Activated T-cell treated with anti-CD3 and anti-CD28 coated beads, Interleukin-2, amount 50 U/mL, for 48 hours (primary cell): ENCODE measurements around the gene SH2D4B.

Experiments
- DNase-seq, 2 experiments: peaks; one replicate each; pipeline ENCODE4 v3.0.0-alpha.2; 2020

SH2D4B gene

DNA sequence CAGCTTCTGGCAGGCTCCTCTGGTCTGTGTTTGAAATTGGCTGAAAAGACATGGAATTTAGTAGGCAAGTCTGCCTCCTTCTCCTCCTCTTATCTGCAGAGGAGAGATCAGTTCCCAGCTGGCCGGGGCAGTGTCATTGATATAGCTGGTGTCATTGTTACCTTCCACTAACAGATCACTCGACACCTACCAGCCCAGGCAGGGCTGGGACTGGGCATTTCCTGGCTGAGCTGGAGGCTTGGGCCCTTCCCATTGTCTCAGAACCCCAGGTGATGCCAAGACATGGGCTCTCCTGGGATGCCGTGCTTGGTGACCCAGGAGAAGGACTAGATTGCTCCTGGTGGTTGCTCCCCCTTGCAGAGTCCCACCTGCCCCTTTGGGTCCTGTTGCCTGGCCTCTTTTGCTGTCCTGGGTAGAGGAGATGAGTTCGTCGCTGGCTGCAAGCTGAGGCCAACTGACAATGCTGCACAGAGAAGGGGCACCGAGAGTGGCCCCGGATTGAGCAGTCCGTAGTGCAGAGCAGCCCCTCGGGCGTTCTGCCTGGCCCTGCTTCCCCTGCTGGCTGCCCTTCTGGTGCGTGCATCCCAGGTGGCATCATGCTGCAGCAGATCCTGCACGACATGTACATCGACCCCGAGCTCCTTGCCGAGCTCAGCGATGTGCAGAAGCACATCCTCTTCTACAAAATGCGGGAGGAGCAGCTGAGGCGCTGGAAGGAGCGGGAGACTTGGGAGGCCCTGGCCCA is at the start of gene SH2D4B:
TSS of gene SH2D4B (plus strand) at position 167 of the 745 bp plus-strand sequence. CDS start at position 597, 430 bp downstream.
- peak; percentile 14 to 16 for DNase-seq

DNA sequence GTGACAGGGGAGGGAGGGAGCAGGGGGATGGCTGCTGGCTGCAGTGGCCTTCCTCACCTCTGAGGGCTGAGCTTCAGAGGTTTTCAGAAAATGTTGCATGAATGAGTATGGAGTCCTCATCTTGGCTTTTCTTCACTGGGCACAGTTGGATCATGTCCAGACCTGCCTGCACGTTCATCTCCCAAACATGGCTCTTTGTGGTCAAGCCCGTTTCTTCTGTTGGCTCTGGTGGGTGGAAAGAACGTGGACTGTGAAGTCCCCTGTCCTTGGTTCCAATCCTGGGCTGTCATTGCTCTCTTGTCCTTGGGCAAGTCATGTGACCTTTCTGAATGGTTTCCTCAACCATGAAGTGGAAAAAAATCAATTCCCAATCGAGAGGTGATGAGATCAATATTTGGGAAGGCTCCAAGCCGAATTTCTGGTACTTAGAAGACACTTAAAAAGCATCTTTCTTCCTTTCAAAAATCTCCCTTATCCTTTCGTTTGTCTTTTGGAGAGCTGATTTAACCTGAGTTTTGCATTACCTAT is 49.1 kb upstream of the SH2D4B start:
- no peak for DNase-seq

DNA sequence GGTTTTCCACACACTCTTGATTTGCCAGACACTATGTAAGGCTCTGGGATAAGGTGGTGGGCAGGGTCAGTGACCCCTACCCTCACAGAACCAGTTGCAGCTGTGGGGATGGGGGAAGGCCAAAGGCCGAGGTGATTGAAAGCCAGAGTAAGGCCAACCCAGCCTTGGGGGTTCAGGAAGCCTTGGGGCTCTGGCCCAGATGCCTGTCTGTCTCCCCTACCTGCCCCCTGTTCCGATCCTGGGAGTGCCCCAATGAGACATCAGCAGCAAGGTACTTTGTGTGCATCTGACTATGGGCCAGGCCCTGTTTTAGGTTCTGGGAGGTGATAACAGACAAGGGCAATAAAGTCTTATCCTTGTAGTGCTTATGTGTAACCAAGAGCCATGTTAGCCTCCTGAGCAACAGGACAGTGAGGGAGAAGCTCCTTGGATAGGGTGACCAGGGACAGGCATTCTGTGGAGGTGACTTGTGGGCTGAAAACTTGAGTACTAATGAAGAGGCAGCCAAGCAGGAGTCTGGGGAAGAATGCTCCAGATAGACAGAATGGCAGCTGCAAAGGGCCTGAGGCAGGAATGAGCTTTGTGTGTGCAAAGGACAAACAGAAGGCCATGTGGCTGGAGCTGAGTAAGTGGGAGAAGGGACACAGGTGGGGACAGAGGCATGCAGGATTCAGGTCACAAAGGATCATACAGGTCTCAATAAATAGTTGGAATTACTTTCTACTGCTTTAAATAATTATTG is 48.2 kb upstream of the SH2D4B start:
- no peak for DNase-seq

DNA sequence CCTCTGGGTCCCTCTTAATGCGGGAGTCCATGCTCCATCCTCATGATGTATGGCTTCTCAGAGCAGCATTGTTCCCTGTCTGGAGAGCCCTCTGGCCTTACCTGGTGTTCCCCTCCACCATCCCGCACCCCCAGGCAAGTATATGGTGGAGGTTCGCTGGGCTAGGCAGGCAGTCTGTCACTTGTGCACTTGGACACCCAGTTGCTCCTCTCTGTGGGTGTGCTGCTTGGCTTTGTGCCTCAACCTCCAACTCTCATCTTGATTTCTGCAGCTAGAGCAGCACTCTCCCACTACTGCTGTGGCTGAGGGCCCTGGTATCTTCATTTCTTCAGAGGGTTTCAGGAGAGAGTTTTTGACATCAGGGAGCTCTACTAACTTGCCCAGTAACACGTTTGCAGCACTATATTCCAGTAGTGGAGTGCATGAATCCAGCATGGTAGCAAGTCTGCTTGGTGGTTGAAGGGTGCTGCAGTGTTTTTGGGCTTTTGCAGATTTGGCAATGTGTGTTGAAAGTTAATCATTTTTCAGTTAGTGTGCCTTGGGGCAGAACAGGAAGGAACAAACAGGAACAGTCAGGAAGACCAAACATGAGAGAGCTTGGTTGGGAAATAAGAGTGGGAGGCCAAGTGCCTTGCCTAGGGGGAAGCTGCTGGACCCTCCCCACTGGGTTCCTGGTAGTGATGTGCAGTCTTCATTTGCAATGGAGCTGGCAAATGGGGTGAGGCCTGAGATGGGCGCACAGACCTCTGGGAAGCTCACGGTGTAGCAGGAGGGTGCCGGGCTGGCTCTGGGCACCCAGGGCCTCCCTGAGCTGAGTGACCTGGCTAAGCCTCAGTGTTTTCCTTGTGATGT is 46.2 kb upstream of the SH2D4B start:
- no peak for DNase-seq

DNA sequence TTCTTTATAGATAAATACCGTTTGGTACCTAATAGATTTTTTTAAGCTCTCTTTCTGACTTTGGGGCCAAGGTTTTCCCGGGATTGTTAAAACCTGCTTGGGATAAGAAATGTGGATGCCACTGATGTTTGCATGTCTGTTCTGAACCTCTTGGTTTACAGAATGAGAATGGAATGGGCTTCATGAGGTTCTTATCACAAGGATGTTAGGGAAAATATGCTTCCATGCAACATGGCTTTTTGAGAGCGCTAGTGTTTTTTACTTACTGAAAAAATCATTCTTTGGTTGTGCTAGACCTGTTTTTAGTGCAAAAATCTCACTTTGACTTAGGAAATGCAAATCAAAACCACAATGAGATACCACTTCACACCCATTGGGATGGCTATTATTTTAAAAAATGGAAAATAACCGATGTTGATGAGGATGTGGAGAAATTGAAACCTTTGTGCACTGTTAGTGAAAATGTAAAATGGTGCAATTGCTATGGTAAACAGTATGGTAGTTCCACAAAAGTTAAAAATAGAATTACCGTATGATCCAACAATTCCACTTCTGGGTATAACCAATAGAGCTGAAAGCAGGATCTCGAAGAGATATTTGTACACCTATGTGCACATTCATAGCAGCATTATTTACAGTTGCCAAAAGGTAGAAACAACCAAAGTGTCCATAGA is 44.7 kb upstream of the SH2D4B start:
- DNase-seq, result no peak

DNA sequence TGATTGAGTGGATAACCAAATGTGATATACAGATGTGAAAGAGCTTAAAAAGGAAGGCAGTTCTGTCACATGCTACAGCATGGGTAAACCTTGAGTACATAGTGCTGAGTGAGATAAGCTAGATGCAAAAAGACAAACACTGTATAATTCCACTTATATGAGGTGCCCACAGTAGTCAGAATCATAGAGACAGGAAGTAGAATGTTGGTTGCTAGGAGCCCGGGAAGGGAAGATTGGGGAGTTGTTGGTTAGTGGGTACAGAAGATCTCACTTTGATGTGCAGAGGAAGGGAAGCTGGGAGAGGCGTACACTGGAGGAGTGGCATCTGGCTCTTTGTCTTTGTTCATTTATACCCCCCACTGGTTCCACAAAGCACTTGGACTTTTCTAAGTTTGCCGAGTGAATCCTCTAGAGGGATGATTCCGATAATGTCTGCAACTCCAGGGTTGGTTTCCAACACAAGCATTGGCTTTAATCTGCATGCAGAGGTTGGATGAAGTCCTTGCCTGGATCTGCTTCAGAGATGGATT is 44.1 kb upstream of the SH2D4B start:
- DNase-seq, result no peak

DNA sequence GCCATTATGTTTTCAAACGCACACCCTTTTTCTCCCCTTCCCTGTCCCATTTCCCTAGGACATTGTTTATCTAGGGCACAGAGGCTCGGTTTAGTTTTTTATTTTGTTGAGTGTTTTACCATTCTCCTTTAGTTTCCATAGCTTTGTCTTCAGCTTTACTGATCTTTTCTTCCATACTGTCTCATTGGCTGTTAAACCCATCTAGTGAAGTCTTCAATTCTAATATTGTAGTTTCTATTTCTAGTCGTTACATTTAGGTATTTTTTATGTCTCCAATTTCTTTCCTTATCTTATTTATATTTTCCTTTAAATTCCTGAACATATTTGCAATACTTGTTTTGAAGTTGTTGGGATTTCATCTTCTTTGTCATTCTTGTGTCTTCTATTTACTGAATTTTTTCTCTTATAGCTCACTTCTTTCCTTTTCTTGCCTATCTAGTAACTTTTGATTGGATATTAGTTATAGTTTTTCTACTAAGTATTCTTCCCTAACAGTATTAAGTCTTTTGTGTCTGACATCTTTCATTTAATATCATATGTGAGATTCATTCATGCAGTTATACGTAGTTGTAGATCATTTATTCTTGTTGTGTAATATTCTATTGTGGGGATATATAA is 41.0 kb upstream of the SH2D4B start:
- DNase-seq, result no peak

DNA sequence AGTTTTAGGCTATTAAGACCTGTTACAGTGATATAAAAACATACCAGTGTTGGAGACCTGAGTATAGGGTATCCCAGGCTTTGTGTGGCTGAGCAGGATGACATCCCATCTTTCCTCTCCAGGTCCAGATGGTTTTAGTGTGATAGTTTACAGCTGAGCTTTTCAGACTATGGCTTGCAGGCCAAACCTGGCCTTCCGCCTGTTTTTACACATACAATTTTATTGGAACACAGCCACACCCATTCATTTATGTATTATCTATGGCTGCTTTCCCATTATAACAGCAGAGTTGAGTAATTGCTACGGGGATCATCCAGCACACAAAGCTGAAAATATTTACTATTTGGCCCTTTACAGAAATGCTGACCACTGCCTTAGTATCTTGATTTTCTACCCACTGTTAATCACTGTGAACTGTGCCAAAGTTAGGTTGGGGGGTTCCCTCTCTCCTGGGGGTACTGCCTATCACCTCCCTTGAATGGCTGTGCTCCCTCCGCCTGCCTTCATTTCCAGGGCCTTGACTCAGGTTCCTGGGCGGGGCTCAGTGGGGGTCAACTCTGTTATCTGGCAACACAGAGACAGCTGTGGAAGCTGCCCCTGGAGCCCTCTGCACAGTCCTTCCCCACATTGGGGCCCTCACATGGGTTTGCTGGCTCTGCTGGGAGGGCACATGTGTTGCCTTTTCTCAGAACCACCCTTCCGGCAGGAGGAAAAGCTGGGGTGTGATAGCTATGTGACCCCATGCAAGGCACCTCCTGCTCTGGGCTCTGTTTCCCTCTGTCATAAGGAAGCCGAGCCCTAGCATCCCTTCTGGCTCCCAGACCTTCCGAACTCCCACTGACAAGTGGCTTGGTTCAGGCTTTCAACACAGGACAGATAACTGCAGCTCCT is 40.3 kb upstream of the SH2D4B start:
- peak in 1 of 2 experiments; percentile 38 for DNase-seq

DNA sequence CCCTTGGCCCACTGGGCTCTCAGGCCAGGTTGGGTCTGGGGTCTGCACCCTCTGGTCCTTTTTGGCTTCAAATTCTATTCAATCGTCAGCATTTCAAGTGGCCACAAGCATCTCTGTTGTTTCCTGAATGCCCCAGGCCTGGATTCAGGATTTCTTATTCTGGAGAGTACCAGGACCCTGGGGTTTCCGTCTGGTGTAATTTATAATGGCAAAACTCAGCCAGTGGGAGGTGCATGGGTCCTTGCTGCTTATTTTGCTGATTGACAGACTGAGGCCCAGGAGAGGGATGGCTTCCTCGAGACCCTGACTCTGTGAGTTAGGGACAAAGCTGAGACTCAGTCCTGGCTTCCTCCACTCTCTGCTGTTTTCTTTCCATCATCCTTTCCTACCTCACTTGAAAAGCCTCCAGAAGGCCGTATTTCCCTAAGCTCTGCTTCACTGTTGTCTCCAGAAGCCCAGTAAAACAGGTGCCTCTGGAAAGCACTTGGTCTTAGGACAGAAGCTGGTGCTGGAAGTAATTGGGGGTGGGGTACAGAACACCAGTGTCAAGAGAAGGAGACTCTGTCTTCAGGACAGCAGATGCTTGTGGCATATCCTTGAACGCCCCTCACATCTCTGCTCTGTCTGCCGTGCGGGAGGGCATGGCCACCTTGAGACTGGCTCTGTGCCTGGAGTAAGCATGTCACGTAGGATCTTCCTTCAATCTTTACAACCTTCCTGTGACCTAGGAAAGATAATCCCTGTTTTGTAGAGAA is 39.4 kb upstream of the SH2D4B start:
- DNase-seq, result peak in 1 of 2 experiments; percentile 56

DNA sequence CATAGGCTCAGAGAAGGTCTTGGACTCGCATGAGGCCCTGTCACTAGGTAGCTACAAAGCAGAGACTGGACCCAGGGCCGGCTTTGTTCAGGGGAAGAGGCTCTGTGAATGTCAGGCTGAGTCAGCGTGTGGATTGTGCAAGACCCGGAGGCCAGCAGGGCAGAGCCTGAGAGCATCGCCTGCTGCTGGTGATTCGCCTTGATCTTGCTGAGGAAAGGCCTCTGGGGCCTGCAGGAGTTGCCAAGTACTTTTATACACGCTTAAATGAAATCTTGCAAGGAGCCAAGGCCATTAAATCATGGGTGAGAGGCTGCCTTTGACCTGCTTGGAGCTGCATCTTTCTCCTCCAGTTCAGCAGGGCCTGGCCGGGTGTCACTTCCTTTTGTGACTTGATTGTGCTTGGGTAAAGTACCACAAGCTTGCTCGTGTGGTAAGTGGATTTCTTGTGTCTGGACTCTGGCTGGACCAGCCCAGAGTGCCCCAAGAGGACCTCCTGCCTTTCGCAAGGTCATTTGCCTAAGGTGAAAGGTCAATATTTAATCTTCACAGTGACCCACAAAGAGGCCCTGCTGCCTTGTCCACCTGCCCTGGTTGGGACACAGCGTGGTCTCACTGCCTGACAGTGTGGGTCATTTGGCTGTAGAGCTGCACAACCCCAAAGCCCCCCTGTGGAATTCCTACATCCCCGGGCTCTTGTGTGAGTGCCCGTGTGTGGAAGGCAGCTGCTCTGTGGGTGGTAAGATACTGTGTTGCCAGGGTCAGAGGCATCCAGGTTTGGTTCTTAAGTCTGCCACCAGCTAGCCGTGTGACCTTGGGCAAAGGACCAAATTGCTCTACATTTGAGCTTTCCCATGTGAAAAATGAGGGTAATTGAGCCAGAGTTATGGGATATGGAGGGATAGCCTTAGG is 38.6 kb upstream of the SH2D4B start:
- DNase-seq, result peak; percentile 83 to 85

DNA sequence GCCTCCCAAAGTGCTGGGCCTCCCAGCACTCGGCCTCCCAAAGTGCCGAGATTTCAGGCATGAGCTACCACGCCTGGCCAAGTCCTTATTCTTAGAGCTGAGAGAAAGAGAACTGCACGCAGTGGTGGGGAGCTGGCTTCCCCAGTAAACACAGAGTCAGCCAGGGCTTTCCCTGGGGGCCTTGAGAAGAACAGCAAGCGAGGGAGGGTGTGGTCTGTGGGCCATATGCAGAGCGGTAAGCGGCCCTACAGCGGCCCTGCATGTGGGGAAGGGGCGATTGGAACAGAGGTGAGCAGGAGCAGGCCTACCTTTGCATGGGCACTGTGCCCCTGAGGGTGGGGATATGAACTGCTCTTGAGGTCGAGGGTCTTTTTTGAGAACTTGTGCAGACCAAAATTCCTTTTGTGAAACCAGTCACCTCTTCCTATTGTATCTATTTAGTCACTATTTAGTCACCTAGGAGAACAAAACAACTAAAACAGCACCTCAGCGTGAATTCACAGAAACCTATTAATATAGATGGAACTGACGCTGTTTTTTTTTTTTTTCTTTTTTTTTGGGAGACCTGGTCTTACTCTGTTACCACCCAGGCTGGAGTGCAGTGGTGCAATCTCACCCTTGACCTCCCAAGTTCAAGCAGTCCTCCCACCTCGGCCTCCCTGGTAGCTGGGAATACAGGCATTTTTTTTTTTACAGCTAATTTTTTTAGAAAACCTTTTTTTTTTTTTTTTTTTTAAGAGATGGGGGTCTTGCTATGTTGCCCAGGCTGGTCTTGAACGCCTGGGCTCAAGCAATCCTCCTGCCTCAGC is 36.9 kb upstream of the SH2D4B start:
- peak; percentile 66 to 75 for DNase-seq

DNA sequence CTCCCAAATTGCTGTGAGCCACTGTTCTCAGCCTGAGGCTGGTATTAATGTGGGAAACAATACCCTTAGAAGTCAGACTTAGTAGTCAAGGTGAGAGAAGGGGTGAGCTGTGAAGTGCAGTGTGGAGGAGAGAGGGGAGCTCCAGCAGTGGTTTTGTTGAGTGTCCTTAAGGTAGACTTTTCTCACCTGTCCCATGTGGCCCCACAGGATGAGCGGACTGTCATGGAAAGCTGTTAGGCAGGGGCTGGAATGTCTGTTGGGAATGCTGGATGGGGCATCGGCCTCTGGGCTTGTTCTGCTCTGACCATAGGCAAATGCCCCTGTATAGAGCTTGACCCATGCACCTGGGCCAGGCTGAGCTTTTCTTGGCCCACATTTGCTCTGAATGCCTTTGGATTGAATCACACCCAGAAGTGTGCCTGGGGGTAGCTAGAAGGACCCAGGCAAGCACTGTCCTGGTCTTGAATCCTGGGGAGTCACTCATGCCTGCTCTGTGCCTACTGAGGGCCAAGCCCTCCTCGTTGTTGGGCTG is 36.3 kb upstream of the SH2D4B start:
- DNase-seq, result no peak

DNA sequence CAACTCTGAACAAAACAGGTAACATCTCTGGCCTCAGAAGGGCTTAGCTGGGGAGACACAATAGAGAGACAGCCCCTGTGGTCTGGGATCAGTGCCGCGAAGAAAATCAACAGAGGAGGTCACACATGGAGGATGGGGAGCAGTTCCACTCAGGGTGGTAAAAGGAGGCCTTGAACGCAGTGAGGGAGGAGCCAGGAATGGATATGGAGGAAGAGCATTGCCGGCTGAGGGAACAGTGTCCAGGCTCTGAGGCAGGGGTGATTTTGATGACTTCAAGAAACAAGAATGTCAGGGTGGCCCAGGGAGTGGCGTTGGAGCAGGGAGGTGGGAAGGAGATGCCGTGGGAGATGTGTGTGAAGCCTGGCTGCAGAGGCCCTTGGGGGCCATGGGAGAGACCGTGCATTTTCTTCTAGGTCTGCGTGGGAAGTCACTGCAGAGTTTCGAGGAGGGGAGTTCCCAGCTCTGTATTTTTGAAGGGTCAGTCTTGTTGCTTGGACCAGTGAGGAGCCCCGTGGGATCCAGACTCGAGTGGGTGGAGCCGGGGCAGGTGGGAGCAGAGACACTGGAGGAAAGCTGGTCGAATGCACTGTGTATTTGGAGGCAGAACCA is 35.7 kb upstream of the SH2D4B start:
- DNase-seq, result no peak

DNA sequence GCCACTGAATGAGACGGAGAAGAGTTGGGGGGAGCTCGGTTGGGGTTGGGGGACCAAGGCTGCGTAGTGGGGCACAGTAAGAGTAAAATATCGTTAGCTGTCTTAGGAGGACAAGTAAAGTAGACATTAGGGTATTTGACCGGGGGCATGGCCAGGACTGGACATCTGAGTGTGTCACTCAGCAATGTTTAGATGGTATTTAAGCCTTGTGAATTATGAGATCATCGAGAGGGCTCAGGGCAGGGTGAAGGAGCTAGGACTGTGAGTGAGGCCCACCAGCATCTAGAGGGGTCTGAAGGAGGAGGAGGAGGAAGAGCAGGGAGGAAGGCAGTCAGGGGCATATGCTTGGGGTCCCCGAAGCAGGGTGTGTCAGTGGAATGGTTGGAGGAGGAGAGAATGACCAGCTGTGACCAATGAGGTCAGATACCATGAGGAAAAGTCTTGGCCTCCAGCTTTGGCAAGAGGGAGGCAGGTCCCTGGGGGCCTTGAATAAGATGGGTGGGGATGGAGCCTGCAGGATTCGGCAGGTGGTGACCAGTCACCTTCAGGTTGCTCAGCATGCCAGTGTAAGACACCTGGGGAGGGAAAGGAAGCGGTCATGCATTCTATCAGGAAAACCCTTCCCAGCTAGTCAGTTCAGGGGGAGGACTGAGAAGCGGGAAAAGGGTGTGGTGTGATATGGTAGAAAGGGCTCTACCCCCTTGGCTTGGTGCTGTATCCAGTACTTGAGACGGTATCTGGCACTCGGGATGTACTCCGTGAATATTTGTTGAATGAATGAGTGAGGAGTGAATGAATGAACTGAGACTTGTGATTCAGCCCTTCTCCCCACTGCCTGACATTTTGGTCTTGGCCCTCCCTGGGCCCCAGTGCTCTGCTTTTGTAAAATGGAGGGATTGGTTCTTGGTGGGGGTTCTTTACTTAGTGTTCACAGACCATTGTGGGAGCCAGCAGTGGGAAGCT is 34.8 kb upstream of the SH2D4B start:
- no peak for DNase-seq

DNA sequence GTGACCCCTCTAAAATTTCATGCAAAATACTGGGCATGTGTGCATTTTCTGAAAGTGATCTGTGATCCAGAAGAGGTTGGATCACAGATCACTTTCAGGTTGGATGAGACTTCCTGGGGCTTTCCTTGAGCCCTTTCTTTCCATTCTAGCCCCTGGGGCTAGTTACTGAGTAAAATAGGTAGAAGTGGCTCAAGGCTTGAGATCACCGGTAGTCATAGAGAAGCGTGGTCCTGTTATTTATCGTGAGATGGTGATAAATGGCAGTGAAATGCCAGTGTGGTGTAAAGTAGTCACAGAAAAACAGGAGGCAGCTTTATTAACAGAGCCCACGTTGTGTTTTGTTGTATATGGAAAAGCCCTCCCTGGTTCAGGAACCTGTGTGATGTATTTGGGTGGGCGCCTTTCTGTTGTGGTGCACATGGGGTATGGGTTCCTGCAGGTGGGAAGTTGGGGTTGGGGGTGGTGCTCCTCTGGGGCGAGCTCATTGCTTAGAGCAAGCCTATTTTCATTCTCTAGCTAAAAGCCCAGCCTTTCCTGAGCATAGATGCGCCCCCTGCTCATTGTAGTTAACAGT is 34.0 kb upstream of the SH2D4B start:
- DNase-seq, result no peak
